ENCODE results near the gene BTBD9. TPM values are rescaled to one million over a fixed set of nuclear protein-coding genes. Genes with fewer than 3 reads are reported as not detected.

The BTBD9 gene
- total RNA-seq, 4 donors from 2014 or later: 5.5 to 14.1 (median 6.3) TPM

- intact Hi-C loops (cut with DNase I; ENCODE audit: low total_unique reads): no loop called here
- DNase-seq (no peak), ATAC-seq (no peak)
- Histone ChIP-seq H3K4me3 (no peak overlapping the region), H3K36me3 (no peaks in the 10 kb centered on the region), H3K4me1 (peaks cover 25 to 26% of the 10 kb centered on the region in 2 donors), H3K27me3 (no peaks in the 10 kb centered on the region), H3K9me3 (no peaks in the 10 kb centered on the region), H3K27ac (no peak overlapping the region)
- TF ChIP-seq POLR2A (IDR thresholded peaks at IDR 0.05): no peak
- TF ChIP-seq, protein P1, sequence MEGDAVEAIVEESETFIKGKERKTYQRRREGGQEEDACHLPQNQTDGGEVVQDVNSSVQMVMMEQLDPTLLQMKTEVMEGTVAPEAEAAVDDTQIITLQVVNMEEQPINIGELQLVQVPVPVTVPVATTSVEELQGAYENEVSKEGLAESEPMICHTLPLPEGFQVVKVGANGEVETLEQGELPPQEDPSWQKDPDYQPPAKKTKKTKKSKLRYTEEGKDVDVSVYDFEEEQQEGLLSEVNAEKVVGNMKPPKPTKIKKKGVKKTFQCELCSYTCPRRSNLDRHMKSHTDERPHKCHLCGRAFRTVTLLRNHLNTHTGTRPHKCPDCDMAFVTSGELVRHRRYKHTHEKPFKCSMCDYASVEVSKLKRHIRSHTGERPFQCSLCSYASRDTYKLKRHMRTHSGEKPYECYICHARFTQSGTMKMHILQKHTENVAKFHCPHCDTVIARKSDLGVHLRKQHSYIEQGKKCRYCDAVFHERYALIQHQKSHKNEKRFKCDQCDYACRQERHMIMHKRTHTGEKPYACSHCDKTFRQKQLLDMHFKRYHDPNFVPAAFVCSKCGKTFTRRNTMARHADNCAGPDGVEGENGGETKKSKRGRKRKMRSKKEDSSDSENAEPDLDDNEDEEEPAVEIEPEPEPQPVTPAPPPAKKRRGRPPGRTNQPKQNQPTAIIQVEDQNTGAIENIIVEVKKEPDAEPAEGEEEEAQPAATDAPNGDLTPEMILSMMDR (IDR thresholded peaks at IDR 0.05 in 4 of 5, conservative IDR thresholded peaks at IDR 0.05 in 1 of 5): no peak
- in situ Hi-C loops (cut with MboI; ENCODE audit: low sequenced_read_pairs in 4 of 4): no loop called here
Observed at GRCh38 chr6:38503960-38504682, 135.6 kb downstream of the BTBD9 start.

DNA sequence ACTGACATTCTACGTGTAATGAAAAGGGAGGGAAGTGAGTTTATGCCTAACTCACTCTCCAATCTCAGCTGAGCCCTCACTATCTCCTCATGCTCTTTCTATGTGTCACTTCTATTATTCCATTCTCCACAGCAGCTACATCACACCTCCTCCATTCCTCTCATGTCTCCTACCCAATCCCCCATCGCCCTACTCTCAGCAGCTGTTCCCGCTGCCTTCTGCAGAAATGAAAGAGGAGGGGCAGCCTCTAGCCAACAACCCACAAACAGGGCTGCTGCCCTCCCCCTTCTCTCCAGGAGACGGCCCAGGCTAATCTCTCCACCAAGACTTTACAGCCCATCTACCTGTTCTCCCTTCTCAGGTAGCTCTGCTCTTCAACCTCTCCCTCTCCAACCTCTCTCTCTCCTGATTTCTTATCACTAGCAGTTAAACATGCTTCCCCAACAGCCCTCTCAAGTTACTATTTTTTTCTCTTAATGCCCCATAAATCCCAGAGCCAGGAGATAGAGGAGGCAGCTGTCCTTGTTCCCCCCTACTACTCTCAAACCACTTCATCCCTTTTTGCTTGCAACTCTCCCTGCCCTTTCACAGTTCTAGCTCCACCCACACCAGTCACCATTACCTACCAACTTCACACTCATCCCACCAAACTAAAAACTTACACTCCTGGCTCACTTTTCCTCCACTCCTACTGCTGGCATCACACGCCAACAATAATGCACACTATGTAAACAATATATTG, 136.5 kb downstream of the BTBD9 start:
- no peak for TF ChIP-seq POLR2A (IDR thresholded peaks at IDR 0.05)
- TF ChIP-seq, protein P1 (IDR thresholded peaks at IDR 0.05 in 4 of 5, conservative IDR thresholded peaks at IDR 0.05 in 1 of 5): no peak
- in situ Hi-C loops (cut with MboI; ENCODE audit: low sequenced_read_pairs in 4 of 4): no loop called here
- DNase-seq (no peak), ATAC-seq (no peak)
- intact Hi-C loops (cut with DNase I; ENCODE audit: low total_unique reads): no loop called here
- Histone ChIP-seq H3K9me3 (no peaks in the 10 kb centered on the region), H3K4me3 (no peak overlapping the region), H3K4me1 (peaks cover 15 to 17% of the 10 kb centered on the region in 2 donors), H3K27ac (no peak overlapping the region), H3K36me3 (no peaks in the 10 kb centered on the region), H3K27me3 (no peaks in the 10 kb centered on the region)

DNA sequence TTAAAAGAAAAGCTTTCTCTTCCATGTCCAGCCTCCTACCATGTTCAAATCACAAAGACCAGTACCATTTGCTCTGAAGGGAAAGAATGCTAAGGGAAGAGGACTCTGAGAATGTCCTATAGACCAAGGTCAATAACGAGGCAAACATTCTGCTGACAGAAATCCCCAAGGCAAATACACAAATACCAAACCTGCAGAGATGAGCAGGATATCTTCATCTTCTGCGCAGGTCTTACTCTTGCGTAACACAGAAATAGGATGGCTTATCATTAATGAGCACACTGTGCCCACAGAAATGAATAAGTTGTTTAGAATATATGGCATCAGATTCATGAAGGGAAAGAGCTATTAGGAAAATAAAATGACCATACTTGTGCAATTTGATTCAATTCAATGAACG, 137.3 kb downstream of the BTBD9 start:
- intact Hi-C loops (cut with DNase I; ENCODE audit: low total_unique reads) (no loop called here), in situ Hi-C loops (cut with MboI; ENCODE audit: low sequenced_read_pairs in 4 of 4) (no loop called here)
- TF ChIP-seq POLR2A (IDR thresholded peaks at IDR 0.05): no peak
- TF ChIP-seq, protein P1 (IDR thresholded peaks at IDR 0.05 in 4 of 5, conservative IDR thresholded peaks at IDR 0.05 in 1 of 5): no peak
- H3K9me3 ChIP-seq: no peaks in the 10 kb centered on the region
- H3K4me1 ChIP-seq: peaks cover 15 to 16% of the 10 kb centered on the region in 2 donors
- no peaks in the 10 kb centered on the region for H3K36me3 ChIP-seq
- H3K27ac ChIP-seq: no peak overlapping the region
- no peak for ATAC-seq
- no peaks in the 10 kb centered on the region for H3K27me3 ChIP-seq
- H3K4me3 ChIP-seq: no peak overlapping the region
- DNase-seq: no peak

DNA sequence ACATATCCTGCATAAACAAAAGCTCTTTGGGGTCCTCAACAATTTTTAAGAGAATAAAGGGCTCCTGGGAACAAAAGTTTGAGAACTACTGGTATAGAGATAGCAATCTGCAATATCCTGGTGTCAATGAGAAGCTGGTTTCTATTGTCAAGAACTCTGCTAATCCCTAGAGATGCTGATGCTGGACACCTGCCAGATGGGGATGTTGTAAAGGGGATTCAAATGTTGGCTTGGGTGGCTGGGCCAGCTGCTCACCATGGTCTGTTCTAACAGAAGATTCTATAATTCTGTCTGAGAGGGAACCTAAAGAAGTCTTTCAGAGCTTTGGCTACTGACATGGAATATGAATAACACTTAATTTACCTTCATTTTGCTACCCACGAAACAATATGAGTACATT, 137.8 kb downstream of the BTBD9 start:
- DNase-seq (no peak), ATAC-seq (no peak)
- Histone ChIP-seq H3K4me1 (peaks cover 12 to 16% of the 10 kb centered on the region in 2 donors), H3K4me3 (no peak overlapping the region), H3K9me3 (no peaks in the 10 kb centered on the region), H3K27me3 (no peaks in the 10 kb centered on the region), H3K36me3 (no peaks in the 10 kb centered on the region), H3K27ac (no peak overlapping the region)
- no peak for TF ChIP-seq POLR2A (IDR thresholded peaks at IDR 0.05)
- TF ChIP-seq, protein P1 (IDR thresholded peaks at IDR 0.05 in 4 of 5, conservative IDR thresholded peaks at IDR 0.05 in 1 of 5): no peak
- in situ Hi-C loops (cut with MboI; ENCODE audit: low sequenced_read_pairs in 4 of 4) (no loop called here), intact Hi-C loops (cut with DNase I; ENCODE audit: low total_unique reads) (no loop called here)
